Measurements from ENCODE around the gene ZNRF4.
"Not testable (repeated sequence)": the region's sequence is repeated elsewhere in the genome, so short reads cannot be mapped to it uniquely, and the experiment has no call there.

Gene ZNRF4, protein sequence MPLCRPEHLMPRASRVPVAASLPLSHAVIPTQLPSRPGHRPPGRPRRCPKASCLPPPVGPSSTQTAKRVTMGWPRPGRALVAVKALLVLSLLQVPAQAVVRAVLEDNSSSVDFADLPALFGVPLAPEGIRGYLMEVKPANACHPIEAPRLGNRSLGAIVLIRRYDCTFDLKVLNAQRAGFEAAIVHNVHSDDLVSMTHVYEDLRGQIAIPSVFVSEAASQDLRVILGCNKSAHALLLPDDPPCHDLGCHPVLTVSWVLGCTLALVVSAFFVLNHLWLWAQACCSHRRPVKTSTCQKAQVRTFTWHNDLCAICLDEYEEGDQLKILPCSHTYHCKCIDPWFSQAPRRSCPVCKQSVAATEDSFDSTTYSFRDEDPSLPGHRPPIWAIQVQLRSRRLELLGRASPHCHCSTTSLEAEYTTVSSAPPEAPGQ

DNA sequence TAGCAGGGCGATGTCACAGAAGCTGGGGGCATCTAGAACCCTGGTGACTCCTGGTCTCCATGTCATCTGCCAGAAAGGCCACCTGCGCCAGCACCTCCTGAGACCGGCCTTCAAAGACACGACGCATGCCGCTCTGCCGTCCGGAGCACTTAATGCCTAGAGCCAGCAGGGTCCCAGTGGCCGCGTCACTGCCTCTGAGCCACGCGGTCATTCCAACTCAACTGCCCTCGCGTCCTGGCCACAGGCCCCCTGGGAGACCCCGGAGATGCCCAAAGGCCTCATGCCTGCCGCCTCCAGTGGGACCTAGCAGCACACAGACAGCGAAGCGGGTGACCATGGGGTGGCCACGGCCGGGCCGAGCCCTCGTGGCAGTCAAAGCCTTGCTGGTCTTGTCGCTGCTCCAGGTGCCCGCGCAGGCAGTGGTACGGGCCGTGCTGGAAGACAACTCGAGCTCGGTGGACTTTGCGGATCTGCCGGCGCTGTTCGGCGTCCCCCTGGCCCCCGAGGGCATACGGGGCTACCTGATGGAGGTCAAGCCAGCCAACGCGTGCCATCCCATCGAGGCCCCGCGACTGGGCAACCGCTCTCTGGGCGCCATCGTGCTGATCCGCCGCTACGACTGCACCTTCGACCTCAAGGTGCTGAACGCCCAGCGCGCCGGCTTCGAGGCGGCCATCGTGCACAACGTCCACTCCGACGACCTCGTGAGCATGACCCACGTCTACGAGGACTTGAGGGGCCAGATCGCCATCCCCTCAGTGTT, at the start of gene ZNRF4:
TSS of gene ZNRF4 (plus strand) at position 51 of the 763 bp plus-strand sequence. CDS start at position 126, 75 bp downstream.
- DNase-seq: no peak

DNA sequence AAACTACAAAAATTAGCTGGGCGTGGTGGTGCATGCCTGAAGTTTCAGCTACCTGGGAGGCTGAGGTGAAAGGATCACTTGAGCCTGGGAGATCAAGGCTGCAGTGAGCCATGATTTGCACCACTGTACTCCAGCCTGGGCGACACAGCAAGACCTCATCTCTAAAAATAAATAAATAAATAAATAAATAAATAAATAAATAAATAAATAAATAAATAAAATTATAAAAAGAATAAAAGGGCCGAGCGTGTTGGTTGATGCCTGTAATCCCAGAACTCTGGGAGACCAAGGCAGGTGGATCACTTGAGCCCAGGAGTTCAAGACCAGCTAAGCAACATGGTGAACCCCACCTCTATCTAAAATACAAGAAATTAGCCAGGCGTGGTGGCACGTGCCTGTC, 49.0 kb upstream of the ZNRF4 start:
- DNase-seq: not testable (repeated sequence)

DNA sequence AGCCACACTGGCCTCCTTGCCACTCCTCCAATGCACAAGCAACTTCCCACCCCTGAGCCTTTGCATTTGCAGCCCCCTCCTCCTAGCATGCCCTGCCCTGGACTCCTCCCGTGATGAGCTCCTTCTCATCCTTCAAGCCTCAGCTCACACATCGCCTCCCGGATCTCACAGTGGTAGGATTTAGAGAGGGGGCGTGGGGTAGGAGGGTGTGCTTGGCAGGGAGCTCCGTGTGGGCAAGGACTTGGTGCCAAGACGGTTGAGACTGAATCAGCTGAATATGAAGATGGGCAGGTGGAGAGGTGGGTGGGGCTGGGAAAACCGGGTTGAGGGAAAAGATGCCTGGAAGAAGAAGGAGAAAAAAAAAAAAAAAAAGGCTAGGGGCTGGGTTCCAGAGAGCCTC, 48.4 kb upstream of the ZNRF4 start:
- no peak for DNase-seq

DNA sequence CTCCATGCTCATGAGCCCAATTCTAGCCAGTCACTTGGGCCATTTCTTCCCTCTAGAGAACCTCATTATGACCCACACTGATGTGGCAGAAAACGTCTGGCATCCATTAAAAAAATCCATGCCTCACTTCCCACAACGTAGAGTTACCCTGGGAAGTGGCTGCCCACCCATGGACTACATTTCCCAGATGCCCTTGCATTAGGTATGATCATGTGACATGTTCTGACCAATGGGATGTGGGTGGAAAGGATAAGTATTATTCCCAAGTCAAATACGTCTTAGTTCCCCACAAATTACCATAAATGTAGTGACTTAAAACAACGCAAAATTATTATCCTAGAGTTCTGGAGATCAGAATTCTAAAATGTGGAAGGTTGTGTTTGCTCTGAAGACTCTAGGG, 47.9 kb upstream of the ZNRF4 start:
- DNase-seq: no peak

DNA sequence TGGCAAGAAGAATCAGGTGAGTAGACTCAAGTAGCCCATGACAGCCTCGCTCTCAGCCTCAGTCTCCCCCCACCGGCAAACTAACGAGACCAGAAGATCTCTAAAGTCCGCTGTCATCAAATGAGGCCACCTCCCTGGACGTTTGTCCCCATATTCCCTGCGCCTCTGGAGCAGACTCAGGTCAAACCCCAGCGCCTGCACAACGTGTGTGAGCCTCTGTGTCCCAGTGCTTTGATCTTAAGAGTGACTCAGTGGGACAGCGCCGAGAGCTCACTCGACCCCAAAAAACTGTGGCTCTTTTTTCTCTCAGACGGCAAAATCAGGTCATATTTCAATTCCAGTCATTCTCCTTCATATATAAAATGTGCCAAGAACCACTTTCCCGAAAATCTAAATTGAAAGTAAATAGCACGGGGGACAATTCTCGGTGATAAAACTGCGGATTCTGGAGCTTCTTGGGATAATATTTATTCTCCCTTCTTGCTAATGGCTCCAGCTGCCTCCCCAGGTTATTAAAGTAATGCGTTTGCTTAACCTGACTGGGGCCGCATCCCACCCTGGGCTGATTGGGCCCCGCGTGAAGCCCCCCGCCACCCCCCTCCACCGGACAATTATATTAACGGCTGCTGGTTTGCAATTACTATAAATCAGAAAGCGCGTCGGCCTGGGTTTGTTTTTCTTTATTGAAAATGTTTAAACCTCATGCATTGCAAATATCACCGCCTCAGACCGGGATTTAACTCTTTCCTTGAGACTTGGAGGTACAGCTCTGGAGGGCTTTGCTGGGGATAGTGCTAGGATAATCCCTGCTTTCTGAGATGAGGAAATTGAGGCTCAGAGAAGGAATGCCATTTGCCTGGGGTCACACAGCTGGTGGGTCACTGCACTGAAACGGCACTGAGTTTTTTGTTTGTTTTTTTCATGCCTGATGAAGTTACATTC, 37.5 kb upstream of the ZNRF4 start:
- no peak for DNase-seq

DNA sequence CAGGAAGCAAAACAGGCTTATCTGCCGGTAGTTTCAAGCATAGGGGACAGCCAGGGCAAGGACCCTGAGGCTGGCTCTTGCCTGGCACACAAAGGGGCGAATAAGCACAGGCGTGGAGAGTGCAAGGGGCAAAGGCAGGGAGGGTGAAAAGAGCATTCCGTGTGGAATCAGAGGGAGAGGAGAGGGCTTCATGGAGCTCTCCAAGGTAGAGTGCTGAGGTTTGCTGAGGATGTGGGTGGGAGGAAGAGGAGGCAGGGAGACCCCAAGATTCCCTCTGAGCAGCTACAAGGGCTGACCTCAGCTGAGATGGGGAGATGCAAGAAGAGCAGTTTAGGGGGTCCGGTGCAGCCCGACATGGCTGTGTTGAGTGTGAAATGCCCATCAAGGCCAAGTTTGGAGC, 36.5 kb upstream of the ZNRF4 start:
- DNase-seq: no peak

DNA sequence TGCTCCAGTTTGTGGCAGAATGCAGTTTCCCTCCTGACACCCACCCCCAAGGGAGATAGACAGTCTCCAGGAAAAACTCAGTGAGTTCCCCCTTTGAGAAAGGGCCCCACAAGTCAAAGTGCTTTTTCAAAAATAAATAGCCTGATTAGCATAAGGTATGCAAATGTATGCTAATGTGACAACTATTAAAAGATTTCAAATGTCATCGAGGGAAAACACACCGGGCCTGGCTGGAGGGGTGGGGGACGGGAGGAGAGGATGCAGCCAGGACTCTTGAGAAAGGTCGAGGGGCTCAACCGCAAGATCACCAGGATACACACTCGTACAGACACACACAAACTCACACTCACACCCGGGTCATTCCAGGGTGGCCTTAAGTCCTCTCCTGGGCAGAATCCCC, 34.3 kb upstream of the ZNRF4 start:
- no peak for DNase-seq

DNA sequence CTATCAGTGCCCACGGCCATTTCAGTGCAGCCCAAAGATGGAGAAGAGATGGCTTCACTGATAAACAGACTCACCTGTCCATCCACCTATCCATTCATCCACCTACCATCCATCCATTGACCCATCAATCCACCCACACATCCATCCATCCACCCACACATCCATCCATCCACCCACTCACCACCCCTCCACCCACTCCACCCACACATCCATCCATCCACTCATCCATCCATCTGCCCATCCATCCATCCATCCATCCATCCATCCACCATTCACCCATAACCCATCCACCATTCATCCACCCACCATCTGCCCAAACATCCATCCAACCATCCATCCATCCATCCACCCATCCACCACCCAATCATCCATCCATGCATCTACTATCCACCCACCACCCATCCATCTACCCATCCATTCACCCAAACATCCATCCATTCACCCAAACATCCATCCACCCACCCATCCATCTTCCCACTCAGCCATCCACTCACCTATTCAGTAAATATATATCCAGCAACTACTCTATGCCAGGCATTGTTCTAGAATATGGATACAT, 31.6 kb upstream of the ZNRF4 start:
- no peak for DNase-seq

DNA sequence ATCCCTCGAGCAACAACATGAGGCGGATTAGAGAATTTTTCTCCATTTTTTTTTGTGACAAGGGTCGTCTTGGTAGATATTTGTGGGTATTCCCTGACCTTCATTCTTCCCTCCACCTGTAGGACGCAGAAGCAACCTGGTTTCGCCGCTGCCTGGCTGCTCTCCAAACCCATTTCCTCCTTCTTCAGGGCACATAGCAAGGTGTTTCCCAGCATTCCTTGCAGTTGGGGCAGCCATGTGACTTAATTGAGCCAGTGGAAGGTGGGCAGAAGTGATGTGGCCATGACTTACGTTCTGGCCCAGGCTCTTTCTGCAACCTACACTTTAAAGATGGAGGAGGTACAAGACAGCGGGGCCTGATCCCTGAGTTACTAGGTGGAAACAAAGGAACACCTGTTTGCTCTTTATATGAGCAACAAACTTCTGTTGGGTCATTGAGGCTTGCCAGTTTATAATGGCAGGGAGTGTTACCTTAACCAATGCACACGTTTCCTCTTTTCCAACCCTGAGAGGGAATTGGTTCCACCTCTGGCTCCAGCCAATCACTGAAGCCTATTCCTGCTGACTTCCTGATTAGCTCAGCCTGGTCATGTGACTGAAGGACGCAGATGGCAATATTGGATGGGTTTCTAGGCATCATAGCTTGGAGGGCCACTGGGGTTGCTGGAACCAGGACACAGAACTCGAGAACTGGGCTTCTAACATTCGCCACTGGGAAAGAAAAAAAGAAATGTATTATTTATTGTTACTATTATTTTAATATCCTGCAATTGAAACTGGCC, 30.8 kb upstream of the ZNRF4 start:
- no peak for DNase-seq

DNA sequence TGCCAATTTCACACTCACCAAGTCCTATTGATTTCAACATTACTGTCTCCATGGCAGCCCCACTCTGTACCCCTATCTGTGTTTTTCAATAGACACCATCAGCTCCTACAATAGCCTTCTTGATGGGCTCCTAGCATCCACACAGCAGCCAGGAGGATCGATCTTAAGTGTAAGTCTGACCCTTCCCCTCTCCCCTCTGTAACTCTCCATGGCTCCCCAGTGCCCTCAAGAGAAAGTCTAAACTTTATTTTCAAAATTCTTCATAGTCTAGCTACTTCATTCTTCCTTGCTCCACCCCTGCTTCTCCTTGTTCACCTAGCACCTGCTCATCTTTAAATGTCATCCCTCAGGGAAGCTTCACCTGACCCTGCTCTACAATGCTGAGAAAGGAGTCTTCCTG, 30.0 kb upstream of the ZNRF4 start:
- no peak for DNase-seq

DNA sequence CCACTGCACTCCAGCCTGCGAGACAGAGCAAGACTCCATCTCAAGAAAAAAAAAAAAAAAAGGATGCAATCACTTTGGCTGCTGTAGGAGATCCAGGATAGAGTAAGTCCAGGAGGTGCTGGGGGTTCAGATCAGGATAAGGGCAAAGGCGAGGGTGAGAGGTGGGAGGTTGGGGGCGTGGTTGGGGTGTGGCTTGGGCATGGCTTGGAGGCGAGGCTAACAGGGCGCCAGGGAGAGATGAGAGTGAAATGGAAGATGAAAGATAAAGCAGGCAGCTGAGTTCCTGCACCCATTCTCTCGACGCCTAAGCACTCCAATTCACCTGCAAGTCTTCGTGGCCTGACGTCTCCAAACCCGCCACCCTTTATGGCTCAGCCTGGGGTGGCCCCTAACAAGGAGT, 25.0 kb upstream of the ZNRF4 start:
- DNase-seq: no peak

DNA sequence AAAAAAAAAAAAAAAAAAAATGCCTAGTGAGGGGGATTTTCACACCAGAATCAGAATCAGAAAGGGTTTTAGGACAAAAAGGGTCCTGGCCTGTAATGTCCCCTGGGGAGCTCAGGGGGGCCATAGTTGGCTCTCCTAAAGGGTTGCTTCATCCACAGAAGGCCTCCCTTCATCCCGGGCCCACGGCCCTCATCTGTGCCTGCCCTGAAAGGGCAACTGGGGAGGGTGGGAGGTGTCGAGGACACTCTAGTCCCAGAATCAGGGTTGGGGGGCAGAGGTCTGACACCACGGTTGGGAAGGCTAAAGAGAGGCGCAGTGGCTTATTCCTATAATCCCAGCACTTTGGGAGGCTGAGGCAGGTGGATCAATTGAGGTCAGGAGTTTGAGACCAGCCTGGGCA, 22.5 kb upstream of the ZNRF4 start:
- DNase-seq: no peak

DNA sequence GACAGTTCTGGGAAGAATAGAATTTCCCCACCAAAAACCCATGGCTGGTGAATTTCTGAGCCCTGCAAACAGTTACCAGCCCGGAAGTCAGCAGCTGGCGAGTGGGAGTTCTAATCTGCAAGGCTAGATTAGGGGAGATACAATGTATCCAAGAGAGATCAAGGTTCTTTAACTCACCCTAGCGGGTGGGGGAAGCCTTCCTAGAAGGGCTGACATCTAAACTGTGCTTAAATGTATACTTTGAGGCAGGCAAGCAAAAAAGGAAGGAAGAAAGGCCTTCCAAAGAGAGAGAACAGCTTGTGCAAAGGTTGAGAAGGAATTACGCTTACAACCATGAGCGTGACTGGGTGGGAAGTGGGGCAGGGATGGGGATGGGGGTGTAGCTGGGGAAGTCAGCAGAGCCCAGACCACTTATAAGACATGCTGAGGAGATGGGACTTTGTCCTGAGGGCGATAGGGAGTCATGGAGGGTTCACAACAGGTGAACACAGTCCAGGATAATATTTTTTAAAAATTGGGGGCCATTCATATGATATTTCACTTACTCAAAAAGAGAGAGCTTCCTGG, 20.8 kb upstream of the ZNRF4 start:
- DNase-seq: no peak

DNA sequence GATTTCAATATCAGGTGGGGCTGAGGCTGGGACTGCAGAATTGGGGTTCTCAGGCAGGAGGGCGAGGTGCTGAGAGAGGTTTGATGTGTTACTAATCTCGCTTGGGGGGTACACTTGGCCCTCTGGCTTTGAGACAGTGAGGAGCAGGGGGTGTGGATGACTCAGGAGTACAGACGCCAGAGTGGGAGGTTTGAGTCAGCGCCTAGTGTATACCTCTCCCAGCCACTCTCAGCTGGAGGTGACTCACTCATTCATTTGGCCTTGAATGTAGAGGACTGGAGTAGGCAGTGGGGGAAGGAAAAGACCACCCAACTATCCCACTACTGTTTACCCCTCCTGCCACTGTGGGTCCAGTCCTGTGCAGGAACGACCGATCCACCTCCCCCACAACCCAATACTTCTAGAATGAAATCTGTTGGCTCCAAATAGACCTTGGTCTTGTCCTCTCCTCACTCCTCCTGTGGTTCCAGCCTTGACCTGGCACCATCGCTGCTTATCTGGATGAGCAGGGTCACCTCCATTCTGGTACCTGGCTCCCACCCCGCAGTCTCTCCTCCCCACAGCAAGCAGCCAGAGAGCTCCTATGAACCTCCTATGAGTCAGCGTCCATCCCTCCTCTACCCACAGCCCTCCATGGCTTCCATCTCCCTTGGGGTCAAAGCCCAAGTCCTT, 20.1 kb upstream of the ZNRF4 start:
- no peak for DNase-seq

DNA sequence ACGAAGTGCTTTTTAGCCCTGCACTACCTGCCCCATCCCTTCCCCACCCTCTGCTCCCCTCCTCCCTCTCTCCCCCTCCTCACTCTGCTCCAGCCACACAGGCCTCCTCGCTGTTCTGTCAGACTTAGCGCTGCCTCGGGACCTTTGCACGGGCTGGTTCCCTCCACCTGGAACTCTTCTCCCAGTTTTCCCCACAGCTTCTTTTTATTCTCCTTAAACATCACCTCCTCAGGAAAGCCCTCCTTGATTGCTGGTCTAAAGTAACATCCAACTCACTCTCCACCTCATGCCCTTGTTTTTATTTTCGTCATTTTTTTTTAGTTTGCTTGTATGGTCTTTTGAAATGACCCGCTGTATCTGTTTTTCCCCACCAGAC, 19.6 kb upstream of the ZNRF4 start:
- no peak for DNase-seq

DNA sequence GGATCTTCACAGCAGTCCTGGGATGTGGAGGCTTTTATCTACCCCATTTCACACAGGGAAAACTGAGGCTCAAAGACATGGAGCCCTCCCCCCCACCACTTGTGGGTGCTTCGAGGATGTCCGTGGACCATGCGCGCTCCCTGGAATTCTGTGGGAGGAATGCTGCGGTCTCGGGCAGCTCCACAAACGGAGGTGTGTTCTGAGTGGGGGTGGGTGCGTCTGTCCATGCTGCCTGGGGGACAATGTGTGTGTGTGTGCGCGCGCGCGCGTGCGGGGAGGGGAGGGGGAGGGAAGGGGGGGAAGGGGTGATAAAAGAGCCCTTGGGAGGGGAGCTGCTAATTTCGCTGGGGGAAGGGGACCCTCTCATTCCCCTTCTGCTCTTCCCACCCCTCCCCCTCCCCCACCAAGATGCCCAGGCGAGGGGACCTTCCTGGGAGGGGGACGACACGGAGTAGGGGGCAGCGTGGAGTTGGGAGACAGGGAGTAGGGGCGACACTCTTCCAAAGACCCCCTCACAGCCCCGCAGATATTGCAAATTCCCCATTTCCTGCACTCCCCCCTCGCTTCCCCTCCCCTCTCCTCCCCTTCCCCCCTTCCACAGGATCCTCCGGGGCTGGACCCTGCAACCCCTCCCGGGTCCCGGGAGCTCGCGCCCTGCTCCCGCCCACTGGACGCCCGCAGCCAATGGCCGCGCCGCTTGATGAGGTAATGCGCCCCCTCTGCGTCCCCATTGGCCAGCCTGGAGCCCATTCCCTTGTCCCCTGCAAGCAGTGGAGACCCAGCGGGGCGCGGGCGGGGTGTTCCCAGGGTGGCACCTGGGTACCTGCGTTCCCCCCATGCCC, 18.9 kb upstream of the ZNRF4 start:
- no peak for DNase-seq

DNA sequence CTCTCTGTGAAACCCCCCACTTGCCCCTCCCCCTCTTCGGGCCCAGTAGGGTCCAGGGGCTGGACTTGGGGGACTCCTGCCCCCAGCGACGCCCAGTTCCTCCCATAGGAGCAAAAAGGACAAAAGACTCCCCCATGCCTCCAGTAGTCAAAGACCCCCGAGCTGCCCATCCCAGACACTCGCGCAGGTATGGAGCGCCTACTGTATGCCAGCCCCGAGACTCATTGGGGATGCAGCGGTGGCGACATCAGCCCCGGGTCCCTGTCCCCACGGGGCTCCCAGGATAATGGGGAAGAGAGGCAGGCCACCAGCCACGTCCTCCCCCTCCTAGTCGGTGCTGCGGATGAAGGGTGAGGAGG, 18.3 kb upstream of the ZNRF4 start:
- no peak for DNase-seq

DNA sequence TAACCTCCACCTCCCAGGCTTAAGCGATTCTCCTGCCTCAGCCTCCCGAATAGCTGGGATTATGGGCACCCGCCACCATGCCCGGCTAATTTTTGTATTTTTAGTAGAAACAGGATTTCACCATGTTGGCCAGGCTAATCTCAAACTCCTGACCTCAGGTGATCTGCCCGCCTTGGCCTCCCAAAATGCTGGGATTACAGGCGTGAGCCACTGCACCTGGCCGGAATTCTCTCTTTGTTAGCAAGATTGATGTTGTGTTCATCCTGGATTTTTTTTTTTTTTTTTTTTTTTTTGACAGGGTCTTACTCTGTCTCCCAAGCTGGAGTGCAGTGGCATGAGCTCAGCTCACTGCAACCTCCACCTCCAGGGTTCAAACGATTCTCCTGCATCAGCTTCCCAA, 16.5 kb upstream of the ZNRF4 start:
- DNase-seq: not testable (repeated sequence)

DNA sequence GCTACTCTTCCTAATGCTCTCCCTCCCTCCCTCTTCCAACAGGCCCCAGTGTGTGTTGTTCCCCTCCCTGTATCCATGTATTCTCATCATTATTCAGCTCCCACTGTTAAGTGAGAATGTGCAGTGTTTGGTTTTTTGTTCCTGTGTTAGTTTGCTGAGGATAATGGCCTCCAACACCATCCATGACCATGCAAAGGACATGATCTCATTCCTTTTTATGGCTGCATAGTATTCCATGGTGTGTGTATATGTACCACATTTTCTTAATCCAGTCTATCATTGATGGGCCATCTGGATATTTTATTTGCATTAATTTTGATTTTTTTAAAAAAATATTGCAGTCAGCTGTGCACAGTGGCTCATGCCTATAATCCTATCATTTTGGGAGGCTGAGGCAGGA, 15.8 kb upstream of the ZNRF4 start:
- DNase-seq: no peak

DNA sequence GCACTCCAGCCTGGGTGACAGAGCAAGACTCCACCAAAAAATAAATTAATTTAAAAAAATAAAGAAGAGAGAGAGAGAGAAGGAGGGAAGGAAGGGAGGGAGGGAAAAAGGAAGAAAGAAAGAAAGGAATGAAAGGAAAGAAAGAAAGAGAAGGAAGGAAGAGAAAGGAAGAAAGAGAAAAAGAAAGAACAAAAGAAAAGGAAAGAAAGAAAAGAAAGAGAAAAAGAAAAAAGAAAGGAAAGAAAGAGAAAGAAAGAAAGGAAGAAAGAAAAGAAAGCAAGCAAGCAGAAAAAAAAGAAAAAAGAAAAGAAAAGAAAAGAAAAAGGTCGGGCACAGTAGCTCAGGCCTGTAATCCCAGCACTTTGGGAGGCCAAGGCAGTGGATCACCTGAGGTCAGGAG, 14.9 kb upstream of the ZNRF4 start:
- no peak for DNase-seq
